IMR-90 (cell line): ENCODE data around the gene SHROOM3. TPM values are rescaled to one million over a fixed set of nuclear protein-coding genes. Genes with fewer than 3 reads are reported as not detected.

Experiments
- ATAC-seq: fragments of 200-7000 bp; cut with Tn5 transposase; 2 replicates; pipeline ENCODE4 v1.9.1; 2020; ENCODE audit warnings: low read depth, mild to moderate bottlenecking, moderate library complexity
- BruUV-seq: library from RNA; stranded (reverse); fragments of 400-500 nt; replicated peaks from 2 replicates; lab custom pipeline; 2021; lab: Mats Ljungman, UMichigan
- CTCF ChIA-PET: fragments of 300-600 bp; formaldehyde crosslinking; extraction: SDS; loops from one replicate; lab custom pipeline; 2021; ENCODE audit warnings: antibody characterized with exemption; lab: Yijun Ruan, JAX
- POLR2A ChIA-PET: fragments of 300-600 bp; sonication (Branson Sonifier 250); formaldehyde crosslinking; loops from one replicate; lab custom pipeline; 2022; ENCODE audit warnings: antibody characterized with exemption; ENCODE audit not compliant: unreplicated experiment; lab: Charles Lee
- DNase-seq: peaks from one replicate; pipeline ENCODE4 v3.0.0; 2013
- H2AFZ ChIP-seq: replicated peaks from 2 replicates; pipeline ENCODE3; 2013; ENCODE audit warnings: low read length, mild to moderate bottlenecking; ENCODE audit not compliant: poor library complexity
- H2AK5ac ChIP-seq: 2 replicates; pipeline ENCODE4 v1.6.1; 2013; ENCODE audit warnings: low read depth, low read length, inconsistent platforms
- H2AK9ac ChIP-seq: replicated peaks from 2 replicates; pipeline ENCODE3; 2013; ENCODE audit warnings: mild to moderate bottlenecking, low read depth, low read length, moderate library complexity; ENCODE audit not compliant: poor library complexity
- H2BK120ac ChIP-seq: 2 replicates; pipeline ENCODE4 v1.6.1; 2013; ENCODE audit warnings: low read depth, low read length, inconsistent platforms
- H2BK15ac ChIP-seq: 3 replicates; pipeline ENCODE4 v1.6.1; 2013; ENCODE audit warnings: low read depth, low read length, inconsistent platforms
- H2BK20ac ChIP-seq: 2 replicates; pipeline ENCODE4 v1.6.1; 2013; ENCODE audit warnings: low read depth, mild to moderate bottlenecking, inconsistent platforms, low read length, moderate library complexity
- H2BK5ac ChIP-seq: 2 replicates; pipeline ENCODE4 v1.6.1; 2013; ENCODE audit warnings: mild to moderate bottlenecking, low read depth, low read length, inconsistent platforms; ENCODE audit not compliant: poor library complexity, severe bottlenecking
- H3K14ac ChIP-seq: replicated peaks from 2 replicates; pipeline ENCODE4 v1.6.1; 2013; ENCODE audit warnings: low read depth, low read length, inconsistent platforms
- H3K18ac ChIP-seq: 2 replicates; pipeline ENCODE4 v1.6.1; 2013; ENCODE audit warnings: low read depth, low read length, control low read depth
- H3K23ac ChIP-seq: 2 replicates; pipeline ENCODE4 v1.6.1; 2013; ENCODE audit warnings: low read depth, low read length, inconsistent platforms
- H3K27ac ChIP-seq: 2 replicates; pipeline ENCODE4 v1.5.1; 2013; ENCODE audit warnings: mild to moderate bottlenecking, control low read depth, low read length; ENCODE audit not compliant: insufficient read depth
- H3K27me3 ChIP-seq: 2 replicates; pipeline ENCODE4 v1.6.1; 2013; ENCODE audit warnings: low read length; ENCODE audit not compliant: control insufficient read depth, insufficient read depth
- H3K36me3 ChIP-seq: 2 replicates; pipeline ENCODE4 v1.6.1; 2013; ENCODE audit warnings: low read length, mixed read lengths; ENCODE audit not compliant: control insufficient read depth, insufficient read depth
- H3K4ac ChIP-seq: 2 replicates; pipeline ENCODE4 v1.6.1; 2013; ENCODE audit warnings: low read depth, low read length, inconsistent platforms
- H3K4me1 ChIP-seq: 2 replicates; pipeline ENCODE4 v1.6.1; 2013; ENCODE audit warnings: low read length, mixed read lengths; ENCODE audit not compliant: control insufficient read depth, insufficient read depth
- H3K4me2 ChIP-seq: 2 replicates; pipeline ENCODE4 v1.6.1; 2013; ENCODE audit warnings: low read depth, mild to moderate bottlenecking, control low read depth, low read length, moderate library complexity
- H3K4me3 ChIP-seq: 2 replicates; pipeline ENCODE4 v1.5.1; 2013; ENCODE audit warnings: low read depth, mild to moderate bottlenecking, control low read depth, low read length, moderate library complexity; ENCODE audit not compliant: insufficient read depth
- H3K56ac ChIP-seq: 2 replicates; pipeline ENCODE4 v1.6.1; 2013; ENCODE audit warnings: low read length, inconsistent platforms; ENCODE audit not compliant: insufficient read depth; ENCODE audit errors: extremely low read depth
- H3K79me1 ChIP-seq, 2 experiments: 2 replicates each; pipeline ENCODE4 v1.6.1; 2013; ENCODE audit warnings: low read length in 2 of 2, inconsistent platforms in 1 of 2, low read depth in 1 of 2
- H3K9ac ChIP-seq: 2 replicates; pipeline ENCODE4 v1.6.1; 2013; ENCODE audit warnings: low read depth, low read length, control low read depth
- H3K9me1 ChIP-seq: 2 replicates; pipeline ENCODE4 v1.6.1; 2013; ENCODE audit warnings: low read length, inconsistent platforms; ENCODE audit not compliant: insufficient read depth
- H3K9me3 ChIP-seq: 2 replicates; pipeline ENCODE4 v1.6.1; 2013; ENCODE audit warnings: low read length; ENCODE audit not compliant: control insufficient read depth, insufficient read depth
- H4K20me1 ChIP-seq: 2 replicates; pipeline ENCODE4 v1.6.1; 2013; ENCODE audit warnings: low read length, inconsistent platforms; ENCODE audit not compliant: insufficient read depth
- H4K5ac ChIP-seq: 2 replicates; pipeline ENCODE4 v1.6.1; 2013; ENCODE audit warnings: mild to moderate bottlenecking, low read depth, low read length, control low read depth
- H4K8ac ChIP-seq, 2 experiments: 2 replicates each; pipeline ENCODE4 v1.6.1; 2013; ENCODE audit warnings: low read depth in 2 of 2, low read length in 2 of 2, control low read depth in 1 of 2, inconsistent platforms in 1 of 2
- H4K91ac ChIP-seq: 2 replicates; pipeline ENCODE4 v1.6.1; 2013; ENCODE audit warnings: low read depth, low read length, inconsistent platforms; ENCODE audit not compliant: insufficient read depth
- BHLHE40 ChIP-seq: fragments of 150-350 bp; IDR thresholded peaks from 2 replicates; pipeline ENCODE4 v1.6.1; 2016; ENCODE audit warnings: mild to moderate bottlenecking, low read depth, low read length
- CHD1 ChIP-seq: IDR thresholded peaks from 2 replicates; pipeline ENCODE4 v1.6.1; 2012; ENCODE audit warnings: low read depth, low read length, improper control_type of control experiment
- CTCF ChIP-seq: conservative IDR thresholded peaks from 2 replicates; pipeline ENCODE4 v1.5.1; 2012; ENCODE audit warnings: mild to moderate bottlenecking, low read depth, low read length, improper control_type of control experiment
- ELK1 ChIP-seq: fragments of 150-350 bp; IDR thresholded peaks from 2 replicates; pipeline ENCODE4 v1.6.1; 2016; ENCODE audit warnings: low read depth, mild to moderate bottlenecking, low read length, moderate library complexity, borderline replicate concordance
- MAFK ChIP-seq: IDR thresholded peaks from 2 replicates; pipeline ENCODE4 v1.6.1; 2012; ENCODE audit warnings: low read depth, low read length, improper control_type of control experiment
- MAZ ChIP-seq: IDR thresholded peaks from 2 replicates; pipeline ENCODE4 v1.6.1; 2012; ENCODE audit warnings: low read depth, mild to moderate bottlenecking, low read length, improper control_type of control experiment, moderate library complexity, borderline replicate concordance
- MXI1 ChIP-seq: IDR thresholded peaks from 2 replicates; pipeline ENCODE4 v1.6.1; 2012; ENCODE audit warnings: low read depth, mild to moderate bottlenecking, low read length, moderate library complexity, borderline replicate concordance
- NFE2L2 ChIP-seq: fragments of 150-350 bp; IDR thresholded peaks from 2 replicates; pipeline ENCODE4 v1.6.1; 2016; ENCODE audit warnings: low read depth, mild to moderate bottlenecking, low read length
- POLR2A ChIP-seq: IDR thresholded peaks from 2 replicates; pipeline ENCODE4 v1.6.1; 2012; ENCODE audit warnings: mild to moderate bottlenecking, low read depth, low read length
- RCOR1 ChIP-seq: IDR thresholded peaks from 2 replicates; pipeline ENCODE4 v1.6.1; 2012; ENCODE audit warnings: mild to moderate bottlenecking, low read length, improper control_type of control experiment; ENCODE audit not compliant: insufficient replicate concordance
- RFX5 ChIP-seq: IDR thresholded peaks from 2 replicates; pipeline ENCODE4 v1.8.0; 2012; ENCODE audit warnings: low read depth, mild to moderate bottlenecking, low read length, moderate library complexity
- SMC3 ChIP-seq: fragments of 150-350 bp; IDR thresholded peaks from 2 replicates; pipeline ENCODE4 v1.6.1; 2016; ENCODE audit warnings: low read depth, mild to moderate bottlenecking, antibody characterized with exemption, low read length, moderate library complexity
- USF2 ChIP-seq: fragments of 150-350 bp; IDR thresholded peaks from 2 replicates; pipeline ENCODE4 v1.6.1; 2017; ENCODE audit warnings: mild to moderate bottlenecking, antibody characterized with exemption, low read length, low read depth
- WGBS, 2 experiments: methylation state at CpG; one replicate each; pipeline versions ENCODE4 v1.1.5 to v1.1.7; 2013; ENCODE audit warnings: missing lambda C conversion rate in 2 of 2; ENCODE audit not compliant: insufficient read length in 1 of 2; ENCODE audit errors: extremely low coverage in 2 of 2; 5-methylcytosine and 5-hydroxymethylcytosine counted together
- dilution Hi-C: fragments of 300-500 bp; cut with HindIII; formaldehyde crosslinking; loops from one replicate; pipeline ENCODE4 v1.14.3; 2018; ENCODE audit warnings: low sequenced_read_pairs; ENCODE audit not compliant: unreplicated experiment
- in situ Hi-C: fragments of 300-500 bp; cut with MboI; formaldehyde crosslinking; loops from 3 replicates; pipeline ENCODE4 v1.14.3; 2019; ENCODE audit warnings: low sequenced_read_pairs, inconsistent platforms, mixed read lengths
- intact Hi-C: fragments of 100-400 bp; cut with micrococcal nuclease; formaldehyde crosslinking; loops from 2 replicates; pipeline ENCODE4 v1.10.0; 2022
- polyA plus RNA-seq, 3 experiments: library from polyadenylated mRNA; depleted of rRNA; stranded (reverse); fragments of >200 nt; gene quantifications; 2 replicates each; pipeline ENCODE4 v1.2.3, GENCODE V29; 2012; ENCODE audit warnings: low replicate concordance in 1 of 3
- total RNA-seq: library from RNA; depleted of rRNA; stranded (reverse); fragments of >200 nt; gene quantifications from 2 replicates; pipeline ENCODE4 v1.2.3, GENCODE V29; 2012

Gene SHROOM3
- total and polyA plus RNA-seq, 2 of the 4 experiments (the other 2 are of a cell fraction), result 10.8 to 19.5 TPM

GRCh38 chr4:76753814-76754213 is 318.8 kb downstream of the SHROOM3 start (continued):
- TF ChIP-seq RCOR1, result no peak

- H3K9me1 ChIP-seq, result peaks cover 30% of the 10 kb centered on the region
- peak overlapping the region; percentile 100 for H2BK20ac ChIP-seq
- DNase-seq, result no peak
- dilution Hi-C loops, result no loop called here
- peak overlapping the region; percentile 100 for H4K91ac ChIP-seq
- peak overlapping the region; percentile 94; the same call in 2 of the 3 replicates for H2BK15ac ChIP-seq
- H2AFZ ChIP-seq, result peak overlapping the region; percentile 46
- H3K4me3 ChIP-seq, result no peak overlapping the region
- H3K9me3 ChIP-seq, result no peaks in the 10 kb centered on the region
- CTCF ChIA-PET, result no interaction called here
- peak overlapping the region; percentile 99 for H3K27ac ChIP-seq
- peak overlapping the region; percentile 100 for H2BK120ac ChIP-seq
- H3K9ac ChIP-seq, result peak overlapping the region; percentile 91
- peak overlapping the region; percentile 96 to 99 for H4K8ac ChIP-seq
- POLR2A ChIA-PET, result interaction anchor here (1.5 kb wide), 1 partner anchor 10 kb away, joined by 5 read pairs; no protein-coding TSS in a partner anchor
- WGBS, 2 experiments, result 92% methylated on average over 2 of the region's 10 CpGs; no CpG with 5 or more reads in 1 of the 2 experiments
- peak overlapping the region; percentile 100 for H2AK5ac ChIP-seq
- peak overlapping the region; percentile 99 for H3K18ac ChIP-seq
- H2BK5ac ChIP-seq, result peak overlapping the region; percentile 100
- H3K23ac ChIP-seq, result peak overlapping the region; percentile 100
- H4K20me1 ChIP-seq, result no peaks in the 10 kb centered on the region
- H3K4ac ChIP-seq, result peak overlapping the region; percentile 100
- H3K56ac ChIP-seq, result peak overlapping the region; percentile 99
- H3K27me3 ChIP-seq, result no peaks in the 10 kb centered on the region
- intact Hi-C loops, result loop anchor here (1.0 to 10.0 kb wide), 6 partner anchors 28 to 580 kb away; no protein-coding TSS in a partner anchor
- H3K4me2 ChIP-seq, result peak overlapping the region; percentile 73; the same call in 1 of the 2 replicates
- H4K5ac ChIP-seq, result peak overlapping the region; percentile 99
- H3K4me1 ChIP-seq, result peaks cover 39% of the 10 kb centered on the region
- in situ Hi-C loops, result loop anchor here (25.0 kb wide), 1 partner anchor 408 kb away; the partner anchor contains the start of gene CCNG2
- peak overlapping the region; percentile 56 for H2AK9ac ChIP-seq
- peak overlapping the region; percentile 100 for H3K14ac ChIP-seq
- ATAC-seq, result no peak
- H3K79me1 ChIP-seq, result peaks cover 49 to 73% of the 10 kb centered on the region in 2 experiments
- H3K36me3 ChIP-seq, result peaks cover 23% of the 10 kb centered on the region
- BruUV-seq, result TSS peak; percentile 46
- TF ChIP-seq BHLHE40 (no peak), POLR2A (no peak), USF2 (no peak), NFE2L2 (no peak), MAFK (no peak), CTCF (no peak), MXI1 (no peak), RCOR1 (no peak), MAZ (no peak), ELK1 (no peak), CHD1 (no peak), RFX5 (no peak), SMC3 (no peak)
Measured at GRCh38 chr4:76754439-76754838, 319.4 kb downstream of the SHROOM3 start.
